ENCODE data around the gene LCN1.
"Not testable (repeated sequence)": the region's sequence is repeated elsewhere in the genome, so short reads cannot be mapped to it uniquely, and the experiment has no call there.

The LCN1 gene

DNA sequence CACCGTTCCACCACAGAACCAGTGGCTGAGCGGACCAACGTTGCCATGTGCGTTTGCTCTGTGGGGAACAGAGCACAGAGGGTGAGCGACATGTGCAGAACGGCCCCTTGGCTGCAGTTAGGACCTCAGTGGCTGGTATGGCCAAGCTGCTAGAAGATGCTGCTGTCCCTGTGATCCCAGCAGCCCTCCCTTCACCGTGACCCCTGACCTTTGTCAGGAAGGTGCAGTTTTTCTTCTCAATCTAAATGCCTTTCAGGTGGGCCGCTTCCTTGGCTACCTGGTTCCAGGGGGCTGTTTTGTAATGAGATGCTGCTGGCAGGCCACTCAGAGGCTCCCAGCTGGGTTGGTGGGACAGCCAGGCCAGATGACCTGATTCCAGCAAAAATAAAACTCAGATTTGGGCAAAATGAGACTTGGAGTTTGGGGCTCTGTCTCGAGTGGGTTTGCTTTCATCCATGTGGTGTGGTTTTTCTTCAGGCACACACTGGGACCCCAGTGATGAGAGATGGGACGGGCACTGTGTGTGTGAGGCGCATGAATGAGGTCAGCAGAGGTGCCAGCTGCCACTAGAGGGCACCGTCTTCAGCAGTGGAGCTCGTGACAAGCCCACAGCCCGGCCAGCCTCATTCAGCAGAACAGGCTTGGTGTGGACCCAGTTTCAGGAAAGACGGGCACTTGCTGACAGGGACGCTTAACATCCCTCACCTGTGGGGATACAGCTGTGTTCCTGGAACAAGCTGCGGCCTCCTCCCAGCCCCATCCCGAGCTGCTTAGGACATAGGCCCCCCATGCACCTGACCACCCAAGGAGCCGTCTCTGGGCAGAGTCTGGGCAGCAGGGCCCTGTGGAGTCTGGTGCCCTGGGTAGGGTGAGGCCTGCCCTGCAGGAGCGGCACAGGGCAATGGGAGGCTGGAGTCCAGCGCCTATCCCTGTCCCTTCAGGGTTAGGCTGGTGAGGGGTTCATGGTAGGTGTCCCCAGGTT, 16.7 kb upstream of the LCN1 start:
- DNase-seq (ENCODE audit: low read depth in 3 of 3, low spot score in 1 of 3) = peak in 1 of 3 donors; percentile 35

DNA sequence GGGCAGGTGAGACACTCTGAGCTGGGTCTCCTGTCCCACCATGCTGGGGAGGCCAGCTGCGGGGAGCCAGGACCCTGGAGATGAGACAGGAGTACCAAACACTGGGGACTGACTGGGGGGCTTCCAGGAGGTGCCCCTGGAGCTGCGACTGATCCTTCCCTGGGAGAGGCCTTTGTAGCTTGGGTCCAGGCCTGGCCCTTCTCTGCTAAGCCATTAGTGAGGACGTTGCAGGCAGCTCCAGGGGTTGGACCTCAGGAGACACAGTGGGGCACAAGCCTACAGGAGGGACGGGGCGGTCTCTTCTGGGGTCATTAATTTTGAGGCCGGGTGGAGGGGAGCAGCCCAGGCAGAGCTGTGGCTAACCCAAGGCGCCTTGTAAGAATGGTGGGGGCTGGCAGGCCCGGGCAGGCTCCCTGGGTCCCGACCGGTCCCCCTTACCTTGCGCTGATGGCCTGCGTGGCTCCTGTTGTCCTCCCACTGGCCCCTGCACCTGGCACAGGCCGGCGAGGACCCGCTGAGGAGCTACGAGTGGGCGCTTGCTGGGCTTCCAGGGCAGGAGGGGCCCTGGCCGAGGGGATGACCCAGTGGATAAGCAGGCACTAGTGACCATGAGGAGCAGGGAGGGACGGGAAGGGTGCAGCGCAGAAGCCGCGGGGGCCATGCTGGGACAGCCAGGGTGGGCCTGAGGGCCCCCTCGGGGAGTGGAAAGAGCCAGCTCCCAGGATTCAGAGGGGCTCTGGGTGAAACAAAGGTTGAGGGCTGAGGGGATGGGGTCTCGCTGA, 15.6 kb upstream of the LCN1 start:
- no peak for DNase-seq (ENCODE audit: low read depth in 3 of 3, low spot score in 1 of 3)

DNA sequence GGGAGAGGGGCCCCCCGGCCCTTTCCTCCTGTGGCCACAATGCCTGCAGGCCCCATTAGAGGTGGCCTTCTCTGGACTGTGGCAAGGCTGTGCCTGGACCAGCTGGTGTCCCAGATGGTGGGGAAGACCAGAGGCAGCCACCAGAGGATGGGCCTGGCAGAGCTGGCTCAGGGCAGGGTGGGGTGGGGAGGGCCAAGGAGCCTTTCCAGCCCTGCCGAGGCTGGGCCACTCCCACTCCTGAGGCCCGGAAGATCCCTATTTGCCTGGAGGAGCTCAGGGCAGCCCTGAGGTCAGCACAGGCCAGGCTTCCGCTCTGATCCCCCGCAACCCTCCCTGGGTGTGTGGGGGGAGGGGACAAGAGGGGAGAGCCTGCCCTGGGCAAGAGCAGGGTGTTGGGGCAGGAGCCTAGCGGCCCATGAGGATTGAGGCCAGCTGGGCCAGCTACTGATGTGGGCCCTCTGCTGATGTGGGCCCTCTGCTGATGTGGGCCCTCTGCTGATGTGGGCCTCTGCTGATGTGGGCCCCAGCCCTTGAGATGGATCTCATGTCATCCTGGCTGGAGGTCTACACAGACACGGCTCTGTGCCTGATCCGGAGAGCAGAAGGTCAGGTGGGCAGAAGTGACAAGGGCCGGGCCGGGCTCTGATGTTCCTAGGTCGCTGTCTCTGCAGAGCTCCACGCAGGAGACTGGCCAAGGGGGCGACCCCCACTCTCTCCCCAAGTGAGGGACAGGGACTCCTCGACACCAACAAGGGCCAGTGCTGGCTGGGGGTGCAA, 14.7 kb upstream of the LCN1 start:
- DNase-seq (ENCODE audit: low read depth in 3 of 3, low spot score in 1 of 3) = no peak

GRCh38 chr9:135507104-135508035, 13.9 kb upstream of the LCN1 start:
- no peak for DNase-seq (ENCODE audit: low read depth in 3 of 3, low spot score in 1 of 3)

DNA sequence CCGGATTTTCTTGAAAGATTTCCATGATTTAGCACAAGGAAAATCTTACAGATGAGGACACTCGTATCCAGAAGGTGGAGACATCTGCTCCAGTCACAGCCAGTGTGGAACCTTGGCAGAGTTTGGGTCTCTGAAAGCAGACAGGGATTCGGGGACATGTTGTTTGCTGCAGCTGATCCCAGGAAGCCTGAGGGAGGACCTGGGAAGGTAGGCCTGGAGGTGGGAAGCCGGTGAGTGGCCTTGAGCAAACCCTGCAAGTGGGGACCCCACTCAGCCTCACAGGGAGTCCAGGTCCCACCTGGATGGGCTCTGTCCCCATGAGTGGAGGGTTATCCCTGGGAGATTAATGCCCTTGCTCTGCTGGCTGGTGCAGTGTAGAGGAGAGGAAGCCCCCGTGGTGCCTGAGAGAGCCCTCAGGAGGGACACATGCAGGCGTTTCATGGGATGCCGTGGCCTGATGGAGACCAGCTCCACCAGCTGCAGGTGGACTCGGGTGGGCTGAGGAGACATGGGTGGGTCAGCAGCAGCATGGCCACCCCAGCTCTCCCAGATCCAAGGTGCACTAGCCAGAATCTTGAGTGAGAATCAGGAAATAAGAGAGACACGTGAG, 12.9 kb upstream of the LCN1 start:
- no peak for DNase-seq (ENCODE audit: low read depth in 3 of 3, low spot score in 1 of 3)

DNA sequence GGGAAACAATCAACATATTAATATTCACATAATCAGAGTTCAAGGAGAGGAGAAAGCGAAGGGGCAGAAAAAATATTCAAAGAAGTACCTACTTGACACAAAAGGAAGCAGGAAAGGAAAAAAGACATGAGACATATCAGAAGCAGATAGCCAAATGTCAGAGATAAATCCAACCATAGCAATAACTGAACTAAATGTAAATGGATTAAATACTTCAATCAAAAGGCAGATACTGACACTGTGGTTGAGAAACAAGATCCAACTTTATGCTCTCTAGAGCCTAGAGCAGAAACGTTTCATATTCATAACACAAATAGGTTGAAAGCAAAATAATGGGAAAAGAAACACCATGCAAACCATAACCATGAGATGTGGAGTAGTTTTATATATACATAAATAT, 11.8 kb upstream of the LCN1 start:
- no peak for DNase-seq (ENCODE audit: low read depth in 3 of 3, low spot score in 1 of 3)

GRCh38 chr9:135512241-135512603, 9.0 kb upstream of the LCN1 start:
- DNase-seq (ENCODE audit: low read depth in 3 of 3, low spot score in 1 of 3) = no peak

DNA sequence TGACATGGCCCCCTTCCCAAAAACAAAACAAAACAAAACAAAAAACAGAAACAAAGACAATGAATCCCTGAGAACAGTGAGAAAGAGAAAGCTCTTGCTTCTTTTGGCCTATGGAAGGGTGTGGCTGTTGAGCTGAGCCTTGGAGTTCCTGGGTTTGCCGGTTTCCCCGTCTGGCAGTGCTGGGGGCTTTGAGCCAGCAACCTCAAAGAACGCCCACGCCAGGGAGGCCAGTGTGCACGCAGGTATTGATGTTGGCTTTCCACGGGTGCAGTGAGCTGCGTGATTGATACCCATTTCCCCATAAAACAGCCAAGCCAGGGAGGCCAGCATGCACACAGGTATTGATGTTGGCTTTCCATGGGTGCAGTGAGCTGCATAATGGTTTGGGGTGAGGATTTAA, 8.3 kb upstream of the LCN1 start:
- no peak for DNase-seq (ENCODE audit: low read depth in 3 of 3, low spot score in 1 of 3)

GRCh38 chr9:135513351-135513846, 7.8 kb upstream of the LCN1 start:
- no peak for DNase-seq (ENCODE audit: low read depth in 3 of 3, low spot score in 1 of 3)

DNA sequence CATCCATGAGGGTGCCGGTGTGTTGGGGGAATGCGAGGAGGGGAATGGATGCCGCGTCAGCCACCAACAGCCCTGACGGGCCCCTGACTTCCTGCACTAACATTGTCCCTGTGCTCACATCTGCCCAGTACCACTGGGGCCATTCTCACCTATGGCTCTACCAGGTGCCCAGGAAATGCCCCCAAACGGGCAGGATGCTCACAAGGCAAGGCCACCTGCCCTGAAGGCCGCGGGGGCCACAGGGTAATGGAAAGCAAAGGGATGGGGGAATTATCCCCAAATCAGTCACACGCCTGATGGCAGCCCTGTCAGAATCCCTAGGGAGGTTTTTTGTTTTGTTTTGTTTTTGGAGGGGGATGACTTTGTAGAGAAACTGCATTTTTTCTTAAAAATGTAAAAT, 7.3 kb upstream of the LCN1 start:
- not testable (repeated sequence) for DNase-seq (ENCODE audit: low read depth in 3 of 3, low spot score in 1 of 3)

GRCh38 chr9:135514342-135515082, 6.7 kb upstream of the LCN1 start:
- DNase-seq (ENCODE audit: low read depth in 3 of 3, low spot score in 1 of 3) = no peak

DNA sequence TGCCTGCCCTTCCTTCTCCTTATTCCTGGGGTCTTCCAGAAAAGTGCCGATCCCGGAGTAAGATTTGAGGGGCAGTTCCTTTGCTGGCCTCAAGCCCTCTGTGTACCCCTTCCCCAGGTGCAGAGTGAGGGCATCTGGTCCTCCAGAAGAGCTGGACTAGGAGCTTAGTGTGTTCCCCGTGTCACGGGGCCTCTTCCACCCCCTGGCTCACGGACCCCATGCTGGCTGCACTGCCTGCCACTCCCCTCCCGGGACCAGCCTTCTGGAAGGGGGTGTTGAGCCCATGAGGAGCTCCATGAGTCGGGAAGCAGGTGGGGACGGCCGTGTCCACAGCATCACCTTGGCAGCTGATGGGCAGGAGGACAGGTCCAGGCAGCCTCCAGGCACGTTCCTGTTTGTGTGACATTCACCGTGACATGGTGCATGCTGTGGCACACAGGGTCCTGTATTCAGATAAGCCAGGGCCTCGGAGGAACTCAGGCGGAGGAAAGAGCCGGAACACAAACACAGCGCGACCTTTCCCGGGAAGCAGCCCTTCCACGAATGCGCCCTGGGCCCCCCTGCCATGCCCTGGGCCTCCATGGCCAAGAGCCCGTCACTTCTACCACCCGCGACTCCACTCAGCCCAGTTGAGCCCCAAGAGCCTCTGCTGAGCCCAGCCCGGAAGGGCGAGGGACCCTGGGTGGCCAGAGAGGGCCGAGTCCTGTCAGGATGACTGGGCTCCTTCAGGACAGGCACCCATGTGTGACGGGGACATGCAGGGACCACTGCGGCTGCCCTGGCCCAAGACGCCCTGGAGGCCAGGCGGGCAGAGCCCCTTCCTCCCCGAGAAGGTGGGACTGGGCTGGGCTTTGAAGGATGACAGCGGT, 5.9 kb upstream of the LCN1 start:
- no peak for DNase-seq (ENCODE audit: low read depth in 3 of 3, low spot score in 1 of 3)

DNA sequence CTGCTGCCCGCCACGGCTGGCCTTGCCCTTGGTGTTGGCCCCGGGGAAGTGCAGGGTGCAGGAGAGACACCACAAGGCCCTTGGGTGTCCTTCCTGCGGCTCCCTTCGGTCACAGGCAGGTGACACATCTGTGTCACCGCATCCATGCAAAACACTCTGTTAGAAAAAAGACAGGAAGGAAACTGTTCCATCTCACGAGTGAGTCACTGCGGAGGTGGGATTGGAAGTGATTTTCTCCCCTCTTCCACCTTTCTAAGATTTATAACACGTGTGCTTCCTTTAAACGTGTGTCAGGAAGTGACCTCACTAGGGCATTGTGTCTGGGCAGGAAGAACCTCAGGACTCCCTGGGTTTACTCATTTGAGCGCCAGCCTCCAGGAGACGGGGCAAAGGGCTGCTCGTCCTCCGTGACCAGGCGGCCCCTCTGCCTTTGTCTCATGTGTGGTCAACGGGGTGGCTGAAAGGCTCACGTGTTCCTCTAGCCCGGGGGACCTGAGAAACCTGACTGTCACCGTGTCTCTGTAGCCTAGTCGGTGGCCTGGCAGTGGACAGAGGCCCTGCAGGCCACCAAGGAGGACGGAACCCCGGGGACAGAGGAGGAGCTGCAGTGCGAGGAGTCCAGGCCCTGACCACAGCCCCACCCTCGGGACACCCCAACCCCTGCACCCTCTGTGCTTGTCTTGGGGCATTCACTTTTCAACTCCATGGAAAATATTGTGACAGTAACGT, 4.9 kb upstream of the LCN1 start:
- no peak for DNase-seq (ENCODE audit: low read depth in 3 of 3, low spot score in 1 of 3)

GRCh38 chr9:135517407-135517822, 3.8 kb upstream of the LCN1 start:
- no peak for DNase-seq (ENCODE audit: low read depth in 3 of 3, low spot score in 1 of 3)

- no peak for DNase-seq (ENCODE audit: low read depth in 3 of 3, low spot score in 1 of 3)
Observed at GRCh38 chr9:135519179-135519971, 1.9 kb upstream of the LCN1 start.

DNA sequence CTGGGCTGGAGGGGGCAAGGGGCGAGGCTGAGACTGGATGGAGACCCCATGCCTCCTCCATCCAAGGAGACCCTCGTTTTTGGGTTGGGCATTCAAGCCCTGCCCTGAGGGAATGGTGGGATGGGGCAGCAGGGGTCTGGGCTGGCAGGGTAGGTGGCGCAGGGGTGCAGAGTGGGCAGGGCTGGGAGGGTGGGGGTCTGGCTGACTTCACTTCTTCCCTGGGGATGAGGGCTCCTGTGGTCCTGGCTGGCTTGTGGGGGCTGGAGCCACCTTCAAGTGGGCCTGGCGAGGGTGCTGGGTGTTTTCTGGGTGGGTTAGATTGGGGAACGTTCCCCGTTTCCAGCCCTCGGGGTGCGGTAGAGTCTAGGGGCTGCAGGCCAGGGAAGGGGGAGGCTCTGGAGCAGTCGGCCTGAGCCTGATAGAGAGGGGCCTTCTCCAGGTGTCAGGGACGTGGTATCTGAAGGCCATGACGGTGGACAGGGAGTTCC, 412 bp downstream of the LCN1 start:
- no peak for DNase-seq (ENCODE audit: low read depth in 3 of 3, low spot score in 1 of 3)
